K562 (cell line): ENCODE results near the gene PHF14.

Experiments used
- ELF1 ChIP-seq: fragments of 200-800 bp; sonication (Bioruptor generic); IDR thresholded peaks from 2 replicates; pipeline ENCODE4 v1.6.1; 2016; ENCODE audit warnings: missing genetic modification characterization, missing compliant biosample characterization
- EP300 ChIP-seq: IDR thresholded peaks from 2 replicates; pipeline ENCODE4 v1.6.1; 2012; ENCODE audit warnings: low read length, improper control_type of control experiment
- ESRRA ChIP-seq: fragments of 450-650 bp; IDR thresholded peaks from 2 replicates; pipeline ENCODE4 v1.6.1; 2014; ENCODE audit warnings: low read depth, mild to moderate bottlenecking, moderate library complexity, borderline replicate concordance
- MAFG ChIP-seq: fragments of 450-650 bp; conservative IDR thresholded peaks from 2 replicates; pipeline ENCODE4 v1.6.1; 2016; ENCODE audit warnings: missing genetic modification characterization, missing compliant biosample characterization
- MTF1 ChIP-seq: fragments of 250-450 bp; sonication (Bioruptor Pico); IDR thresholded peaks from 2 replicates; pipeline ENCODE4 v1.9.0; 2021; ENCODE audit warnings: moderate library complexity, mild to moderate bottlenecking, inconsistent platforms, borderline replicate concordance
- PHB2 ChIP-seq: fragments of 450-650 bp; IDR thresholded peaks from 2 replicates; pipeline ENCODE4 v1.6.1; 2017; ENCODE audit warnings: low read depth
- POU5F1 ChIP-seq: fragments of 150-350 bp; IDR thresholded peaks from 2 replicates; pipeline ENCODE4 v1.6.1; 2014; ENCODE audit warnings: borderline replicate concordance, low read length, low read depth, mild to moderate bottlenecking; ENCODE audit not compliant: partially characterized antibody
- SIX5 ChIP-seq, 2 experiments: IDR thresholded peaks; 2 replicates each; pipeline ENCODE4 v1.6.1; 2011; ENCODE audit warnings: low read length in 2 of 2, borderline replicate concordance in 1 of 2, low read depth in 1 of 2, mild to moderate bottlenecking in 1 of 2, moderate library complexity in 1 of 2; ENCODE audit not compliant: insufficient read depth in 1 of 2
- SRF ChIP-seq, 2 experiments: fragments of 250-450, 450-650 bp in 1 of 2; sonication (Bioruptor Pico) in 1 of 2; sonication (generic) in 1 of 2; formaldehyde crosslinking; IDR thresholded peaks; 2 replicates each; pipeline versions ENCODE4 v1.5.0 to v1.5.1; 2020 to 2022; ENCODE audit warnings: mild to moderate bottlenecking in 1 of 2, missing genetic modification reagents in 1 of 2
- TCF7 ChIP-seq: sonication (generic); IDR thresholded peaks from 2 replicates; pipeline ENCODE4 v1.6.1; 2016; ENCODE audit warnings: antibody characterized with exemption, borderline replicate concordance
- ZNF507 ChIP-seq: conservative IDR thresholded peaks from 2 replicates; pipeline ENCODE4 v1.6.1; 2017; ENCODE audit warnings: missing genetic modification characterization, missing compliant biosample characterization
- ZNF561 ChIP-seq: fragments of 450-650 bp; formaldehyde crosslinking; conservative IDR thresholded peaks from 2 replicates; pipeline ENCODE4 v1.4.0; 2020; ENCODE audit warnings: mild to moderate bottlenecking, moderate library complexity
- TF ChIP-seq, protein P1 (sequence below): fragments of 250-450 bp; sonication (Bioruptor Pico); IDR thresholded peaks from 2 replicates; pipeline ENCODE4 v1.5.0; 2020; ENCODE audit warnings: mild to moderate bottlenecking, borderline replicate concordance
- TF ChIP-seq, protein P2 (sequence below), 3 experiments: IDR thresholded peaks in 2 of 3; conservative IDR thresholded peaks in 1 of 3; 2 replicates each; pipeline ENCODE4 v1.5.1; 2011 to 2012; ENCODE audit warnings: low read length in 3 of 3, mild to moderate bottlenecking in 3 of 3, control low read depth in 2 of 3, improper control_type of control experiment in 1 of 3, inconsistent platforms in 1 of 3, low read depth in 1 of 3, mixed read lengths in 1 of 3, moderate library complexity in 1 of 3; ENCODE audit not compliant: insufficient read depth in 2 of 3

DNA sequence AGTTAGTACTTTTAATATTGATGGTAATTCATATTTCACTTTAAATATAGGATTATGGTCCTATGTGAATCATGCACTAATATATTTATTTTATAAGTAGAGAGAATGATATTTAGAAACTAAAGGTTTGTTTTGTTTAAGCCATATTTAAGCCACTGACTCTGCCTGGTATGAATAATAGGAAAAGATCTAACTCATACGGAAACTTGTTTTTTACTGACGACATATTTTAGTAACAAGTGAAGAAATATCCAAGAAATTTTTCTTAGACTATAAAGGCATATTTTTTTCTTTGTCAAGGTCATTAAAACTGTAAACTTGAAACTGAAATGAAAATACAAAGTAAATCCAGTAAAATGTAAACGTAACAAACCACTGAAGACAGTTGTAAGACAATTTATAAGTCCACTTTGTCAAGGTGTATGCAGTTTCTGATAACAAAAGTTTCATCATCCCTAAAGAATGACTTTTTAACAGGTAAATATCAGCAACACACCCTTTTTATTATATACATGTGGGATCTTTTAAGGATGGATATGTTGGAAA lies 147.1 kb downstream of the PHF14 start:
- no peak for TF ChIP-seq ZNF561
- TF ChIP-seq SIX5 (IDR thresholded peaks at IDR 0.05; ENCODE audit: borderline replicate concordance in 1 of 2, insufficient read depth in 1 of 2, low read depth in 1 of 2, low read length in 2 of 2): no peak
- TF ChIP-seq ZNF507 (tag): no peak
- TF ChIP-seq SRF (CRISPR knock-in tag; IDR thresholded peaks at IDR 0.05): no peak
- no peak for TF ChIP-seq EP300
- no peak for TF ChIP-seq ELF1 (tag)
- TF ChIP-seq, protein P1, sequence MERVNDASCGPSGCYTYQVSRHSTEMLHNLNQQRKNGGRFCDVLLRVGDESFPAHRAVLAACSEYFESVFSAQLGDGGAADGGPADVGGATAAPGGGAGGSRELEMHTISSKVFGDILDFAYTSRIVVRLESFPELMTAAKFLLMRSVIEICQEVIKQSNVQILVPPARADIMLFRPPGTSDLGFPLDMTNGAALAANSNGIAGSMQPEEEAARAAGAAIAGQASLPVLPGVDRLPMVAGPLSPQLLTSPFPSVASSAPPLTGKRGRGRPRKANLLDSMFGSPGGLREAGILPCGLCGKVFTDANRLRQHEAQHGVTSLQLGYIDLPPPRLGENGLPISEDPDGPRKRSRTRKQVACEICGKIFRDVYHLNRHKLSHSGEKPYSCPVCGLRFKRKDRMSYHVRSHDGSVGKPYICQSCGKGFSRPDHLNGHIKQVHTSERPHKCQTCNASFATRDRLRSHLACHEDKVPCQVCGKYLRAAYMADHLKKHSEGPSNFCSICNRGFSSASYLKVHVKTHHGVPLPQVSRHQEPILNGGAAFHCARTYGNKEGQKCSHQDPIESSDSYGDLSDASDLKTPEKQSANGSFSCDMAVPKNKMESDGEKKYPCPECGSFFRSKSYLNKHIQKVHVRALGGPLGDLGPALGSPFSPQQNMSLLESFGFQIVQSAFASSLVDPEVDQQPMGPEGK: no peak
- no peak for TF ChIP-seq MTF1 (CRISPR knock-in tag)
- TF ChIP-seq, protein P2, sequence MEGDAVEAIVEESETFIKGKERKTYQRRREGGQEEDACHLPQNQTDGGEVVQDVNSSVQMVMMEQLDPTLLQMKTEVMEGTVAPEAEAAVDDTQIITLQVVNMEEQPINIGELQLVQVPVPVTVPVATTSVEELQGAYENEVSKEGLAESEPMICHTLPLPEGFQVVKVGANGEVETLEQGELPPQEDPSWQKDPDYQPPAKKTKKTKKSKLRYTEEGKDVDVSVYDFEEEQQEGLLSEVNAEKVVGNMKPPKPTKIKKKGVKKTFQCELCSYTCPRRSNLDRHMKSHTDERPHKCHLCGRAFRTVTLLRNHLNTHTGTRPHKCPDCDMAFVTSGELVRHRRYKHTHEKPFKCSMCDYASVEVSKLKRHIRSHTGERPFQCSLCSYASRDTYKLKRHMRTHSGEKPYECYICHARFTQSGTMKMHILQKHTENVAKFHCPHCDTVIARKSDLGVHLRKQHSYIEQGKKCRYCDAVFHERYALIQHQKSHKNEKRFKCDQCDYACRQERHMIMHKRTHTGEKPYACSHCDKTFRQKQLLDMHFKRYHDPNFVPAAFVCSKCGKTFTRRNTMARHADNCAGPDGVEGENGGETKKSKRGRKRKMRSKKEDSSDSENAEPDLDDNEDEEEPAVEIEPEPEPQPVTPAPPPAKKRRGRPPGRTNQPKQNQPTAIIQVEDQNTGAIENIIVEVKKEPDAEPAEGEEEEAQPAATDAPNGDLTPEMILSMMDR (IDR thresholded peaks at IDR 0.05 in 2 of 3, conservative IDR thresholded peaks at IDR 0.05 in 1 of 3; ENCODE audit: insufficient read depth in 2 of 3, low read depth in 1 of 3, low read length in 3 of 3): no peak
- no peak for TF ChIP-seq POU5F1
- TF ChIP-seq ESRRA: no peak
- TF ChIP-seq TCF7: no peak
- no peak for TF ChIP-seq MAFG (tag)
- TF ChIP-seq PHB2: no peak
